ENCODE results near the gene IGF1R.

DNA sequence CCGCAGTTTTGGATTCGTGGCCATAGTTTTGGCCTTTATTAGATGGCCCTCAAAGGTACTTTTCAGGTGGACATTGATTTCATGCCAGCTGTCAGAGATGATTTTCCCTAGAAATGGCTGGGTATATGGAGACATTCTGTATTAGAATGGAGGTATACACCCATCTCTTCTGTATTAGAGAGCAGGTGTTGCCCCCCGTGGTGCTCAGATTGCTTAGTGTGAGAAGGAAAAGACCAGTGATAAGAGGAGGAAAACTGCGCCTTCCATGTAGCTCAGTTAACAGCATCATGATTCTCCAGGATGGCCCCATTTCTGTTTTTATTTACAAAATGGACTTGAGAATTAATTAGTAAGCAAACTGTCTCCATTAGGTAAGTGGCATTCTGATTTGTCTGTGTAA, 145.9 kb downstream of the IGF1R start:
- TF ChIP-seq, protein P1, sequence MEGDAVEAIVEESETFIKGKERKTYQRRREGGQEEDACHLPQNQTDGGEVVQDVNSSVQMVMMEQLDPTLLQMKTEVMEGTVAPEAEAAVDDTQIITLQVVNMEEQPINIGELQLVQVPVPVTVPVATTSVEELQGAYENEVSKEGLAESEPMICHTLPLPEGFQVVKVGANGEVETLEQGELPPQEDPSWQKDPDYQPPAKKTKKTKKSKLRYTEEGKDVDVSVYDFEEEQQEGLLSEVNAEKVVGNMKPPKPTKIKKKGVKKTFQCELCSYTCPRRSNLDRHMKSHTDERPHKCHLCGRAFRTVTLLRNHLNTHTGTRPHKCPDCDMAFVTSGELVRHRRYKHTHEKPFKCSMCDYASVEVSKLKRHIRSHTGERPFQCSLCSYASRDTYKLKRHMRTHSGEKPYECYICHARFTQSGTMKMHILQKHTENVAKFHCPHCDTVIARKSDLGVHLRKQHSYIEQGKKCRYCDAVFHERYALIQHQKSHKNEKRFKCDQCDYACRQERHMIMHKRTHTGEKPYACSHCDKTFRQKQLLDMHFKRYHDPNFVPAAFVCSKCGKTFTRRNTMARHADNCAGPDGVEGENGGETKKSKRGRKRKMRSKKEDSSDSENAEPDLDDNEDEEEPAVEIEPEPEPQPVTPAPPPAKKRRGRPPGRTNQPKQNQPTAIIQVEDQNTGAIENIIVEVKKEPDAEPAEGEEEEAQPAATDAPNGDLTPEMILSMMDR (IDR thresholded peaks at IDR 0.05; ENCODE audit: extremely low read depth in 1 of 2, insufficient read depth in 1 of 2, low read depth in 1 of 2, low read length in 2 of 2): no peak
- TF ChIP-seq POLR2A (IDR thresholded peaks at IDR 0.05; ENCODE audit: low read depth, low read length): no peak
- no peak for TF ChIP-seq EZH2 (IDR thresholded peaks at IDR 0.05; ENCODE audit: borderline replicate concordance, low read depth, low read length, severe bottlenecking)
- TF ChIP-seq POLR2AphosphoS5 (IDR thresholded peaks at IDR 0.05; ENCODE audit: insufficient read depth, low read depth, low read length): no peak
